HG03108 (cell line): ENCODE measurements around the gene GPSM3.
A peak's percentile ranks its signal among the peaks of the same experiment; 100 is the strongest.

Experiments used
- ATAC-seq: cut with Tn5 transposase; IDR thresholded peaks from one replicate; pipeline ENCODE4 v1.9.1; 2021; ENCODE audit warnings: moderate library complexity; ENCODE audit not compliant: unreplicated experiment

The GPSM3 gene

DNA sequence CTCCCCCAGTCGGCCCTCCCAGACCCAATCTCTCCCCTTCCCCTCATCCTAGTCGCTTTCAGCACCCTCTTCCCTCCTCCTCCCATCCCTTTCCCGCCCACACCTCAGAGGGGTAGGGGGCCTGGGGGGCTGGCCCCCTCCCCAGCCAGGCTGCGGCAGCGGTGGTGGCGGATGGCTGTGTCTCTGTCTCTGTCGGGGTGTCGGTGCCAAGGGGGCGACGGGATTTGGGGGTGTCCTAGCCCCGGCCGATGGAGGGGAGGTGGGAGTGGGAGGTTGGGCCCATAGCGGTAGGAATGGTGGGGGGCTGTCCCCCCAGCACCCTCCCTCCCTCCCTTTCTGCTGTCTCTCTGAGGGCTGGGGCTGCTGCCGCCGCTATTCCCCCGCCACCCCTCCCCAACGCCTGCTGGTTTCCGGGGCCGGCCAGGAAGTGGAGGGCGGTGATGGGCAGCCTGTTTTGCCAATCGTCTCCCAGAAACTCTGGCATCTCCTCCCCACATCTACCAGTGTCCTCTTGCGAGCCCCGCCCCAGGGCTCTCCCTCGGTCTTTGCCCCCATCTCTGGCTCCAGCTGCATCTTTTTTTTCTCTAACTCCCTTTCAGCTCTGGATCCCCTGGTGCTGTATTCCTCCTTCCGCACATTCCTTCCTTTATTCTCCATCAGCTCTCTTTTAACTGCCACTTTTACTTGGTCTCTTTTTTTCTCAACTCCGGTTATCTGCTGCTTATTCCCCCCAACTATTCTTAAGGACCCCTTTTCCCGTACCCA, 16.6 kb downstream of the GPSM3 start, which contains the start of gene AGPAT1:
AGPAT1 (minus strand) TSS at position 374 of the 765 bp plus-strand sequence. CDS start 4,588 bp downstream, outside the sequence.
- ATAC-seq, result peak; percentile 40

DNA sequence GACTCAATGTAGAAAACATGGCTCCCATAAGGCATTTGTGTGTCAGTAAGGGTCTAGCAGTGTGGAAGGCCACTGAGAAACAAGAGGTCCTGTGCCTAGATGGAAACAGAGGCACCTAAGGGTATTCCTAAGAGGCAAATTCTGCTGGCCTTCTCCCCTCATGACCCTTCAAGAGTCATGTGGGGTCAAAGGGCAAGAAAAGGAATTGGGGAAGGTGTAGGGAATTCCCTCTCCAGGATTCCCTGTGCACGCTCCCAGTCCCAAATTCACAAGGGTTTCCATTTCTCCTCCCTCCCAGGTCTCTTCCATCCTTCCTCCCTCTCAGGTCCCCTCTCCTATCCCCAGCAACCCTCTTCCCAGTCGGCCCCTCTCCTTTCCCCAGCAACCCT, 17.1 kb downstream of the GPSM3 start:
- no peak for ATAC-seq

DNA sequence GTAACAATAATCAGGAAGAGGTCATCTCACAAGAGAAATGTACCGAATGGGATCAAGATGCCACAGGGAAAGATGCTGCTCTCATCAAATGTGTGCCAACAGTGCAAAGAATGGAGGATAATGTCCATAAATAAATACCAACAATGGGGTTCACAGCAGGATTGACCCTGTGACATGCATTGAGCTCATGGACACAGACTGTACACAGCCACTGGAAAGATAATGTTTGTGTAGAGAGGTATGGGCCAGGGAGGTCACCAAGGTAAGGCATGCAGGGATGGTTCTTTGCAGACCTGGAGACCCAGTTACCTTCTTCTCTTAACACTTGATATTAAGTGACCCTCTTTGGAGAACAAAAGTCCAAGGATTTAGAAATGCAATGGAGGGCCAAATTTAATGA, 18.0 kb downstream of the GPSM3 start:
- no peak for ATAC-seq

DNA sequence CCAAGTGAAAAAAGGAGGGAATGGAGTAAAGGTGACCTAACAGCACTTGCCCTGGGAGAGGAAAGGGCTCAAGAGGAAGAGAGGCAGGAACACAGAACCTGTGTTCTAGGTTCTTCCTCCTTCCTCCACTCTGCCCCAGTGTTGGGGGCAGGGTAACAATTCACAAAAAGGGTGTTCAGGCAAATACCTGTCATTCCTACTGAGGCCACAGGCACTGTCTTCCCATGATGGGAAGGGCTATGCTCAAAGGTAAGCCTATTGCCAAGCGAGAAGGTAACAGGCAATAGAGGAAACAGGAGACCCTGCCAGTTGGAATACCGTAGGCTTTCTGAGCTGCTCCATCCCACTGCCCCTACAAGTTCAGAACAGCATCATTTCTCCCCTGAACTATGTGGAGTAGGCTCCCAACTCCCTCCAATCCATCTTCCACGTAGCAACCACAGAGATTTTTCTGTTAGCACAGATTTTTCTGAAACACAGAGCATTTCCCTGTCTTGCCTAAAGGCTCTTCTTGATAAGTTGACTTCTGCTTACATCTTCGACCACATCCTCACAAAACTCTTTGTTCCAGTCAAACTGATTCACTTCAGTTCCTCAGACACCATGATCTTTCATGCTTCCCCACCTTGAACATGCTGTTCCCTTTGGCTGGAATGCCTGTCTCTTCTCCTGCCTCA, 19.3 kb downstream of the GPSM3 start:
- no peak for ATAC-seq

DNA sequence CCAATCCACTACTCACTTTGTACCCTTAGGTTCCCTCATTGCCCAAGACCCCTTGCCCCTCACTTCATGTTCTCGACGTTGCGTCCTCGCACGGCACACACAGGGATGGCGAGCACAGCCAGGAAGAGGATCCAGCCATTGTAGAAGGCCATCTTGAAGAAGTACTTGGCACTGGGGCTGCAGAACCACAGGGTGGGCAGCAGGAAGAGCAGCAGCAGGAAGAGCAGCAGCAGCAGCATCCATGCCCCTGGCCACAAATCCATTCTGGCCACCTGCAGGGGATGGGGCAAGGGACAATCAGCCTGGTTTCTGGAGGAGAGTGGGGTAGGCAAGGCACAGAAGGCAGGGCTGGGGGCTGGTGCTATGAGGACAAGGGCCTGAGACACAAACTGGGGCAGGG, 21.2 kb downstream of the GPSM3 start:
- no peak for ATAC-seq

DNA sequence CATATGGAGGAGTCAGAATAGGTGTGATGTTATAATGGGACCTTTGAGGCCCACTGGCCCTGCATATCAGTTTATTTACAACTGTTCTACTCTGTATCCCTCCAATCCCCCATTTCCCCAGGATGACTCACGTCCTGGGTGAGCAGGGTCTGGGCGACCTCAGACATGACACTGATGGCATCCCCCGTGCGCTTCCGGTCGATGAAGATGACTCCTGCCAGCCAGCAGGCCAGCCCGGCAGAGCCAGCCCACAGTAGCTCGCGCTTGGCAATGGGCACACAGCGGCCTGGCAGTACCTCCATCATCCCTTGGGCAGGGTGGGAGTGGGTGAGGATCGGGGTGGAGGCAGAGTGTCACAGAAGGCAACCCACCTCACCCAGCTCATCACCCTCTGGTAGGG, 22.1 kb downstream of the GPSM3 start:
- no peak for ATAC-seq

DNA sequence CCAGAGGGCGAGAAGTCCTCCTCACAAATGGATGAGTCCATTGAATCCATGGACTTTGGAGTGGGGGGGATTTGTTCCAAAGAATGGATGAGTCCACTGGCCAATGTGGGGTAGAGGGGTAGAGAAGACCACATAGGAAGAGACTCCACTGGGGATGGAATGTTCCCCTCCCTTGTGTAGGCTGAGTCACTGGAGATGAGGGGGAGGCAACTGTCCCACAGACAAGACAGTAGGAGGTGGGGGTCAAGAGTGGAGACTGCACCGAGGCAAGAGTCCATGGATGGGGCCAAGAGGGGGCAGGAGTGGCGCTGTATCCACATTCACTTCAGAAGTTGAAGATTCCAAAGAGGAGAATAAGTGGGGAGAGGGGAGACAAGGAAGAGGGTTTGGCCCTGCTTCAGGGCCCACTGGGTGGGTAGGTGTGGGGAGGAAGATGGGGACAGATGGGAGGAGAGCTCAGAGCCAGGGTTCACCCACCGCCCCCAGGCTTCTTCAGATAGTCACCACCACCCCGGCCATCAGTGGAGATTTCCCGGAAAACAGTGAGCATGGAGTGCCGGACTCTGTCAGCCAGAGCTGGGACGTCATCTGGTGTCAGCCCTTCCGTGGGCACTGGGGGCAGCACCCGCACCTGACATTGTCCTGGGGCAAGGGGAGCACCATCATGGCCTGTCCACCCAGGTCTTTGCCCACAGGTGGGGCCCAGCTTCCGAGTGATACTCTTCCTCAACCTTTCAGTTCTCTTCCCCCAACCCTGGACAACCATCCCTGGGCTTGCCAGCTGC, 23.4 kb downstream of the GPSM3 start:
- no peak for ATAC-seq

DNA sequence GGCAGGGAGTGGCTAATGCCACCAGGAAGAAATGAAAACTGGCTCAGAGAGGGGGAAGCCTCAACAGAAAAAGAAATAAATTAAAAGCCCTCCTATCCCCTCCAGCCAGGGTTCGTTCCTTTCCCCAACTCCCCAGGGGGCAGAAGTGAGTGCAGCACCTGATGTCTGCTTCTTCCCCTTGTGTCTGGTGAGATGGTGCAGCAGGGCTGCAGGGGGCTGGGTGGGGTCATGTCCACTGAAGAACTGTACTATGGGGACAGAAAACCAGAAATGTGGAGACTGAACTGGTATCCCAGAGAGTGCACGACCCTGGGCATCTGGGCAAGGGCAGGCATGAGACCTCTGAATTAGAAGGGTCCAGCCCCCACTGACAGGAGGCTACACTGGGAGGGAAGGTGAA, 24.1 kb downstream of the GPSM3 start:
- no peak for ATAC-seq

DNA sequence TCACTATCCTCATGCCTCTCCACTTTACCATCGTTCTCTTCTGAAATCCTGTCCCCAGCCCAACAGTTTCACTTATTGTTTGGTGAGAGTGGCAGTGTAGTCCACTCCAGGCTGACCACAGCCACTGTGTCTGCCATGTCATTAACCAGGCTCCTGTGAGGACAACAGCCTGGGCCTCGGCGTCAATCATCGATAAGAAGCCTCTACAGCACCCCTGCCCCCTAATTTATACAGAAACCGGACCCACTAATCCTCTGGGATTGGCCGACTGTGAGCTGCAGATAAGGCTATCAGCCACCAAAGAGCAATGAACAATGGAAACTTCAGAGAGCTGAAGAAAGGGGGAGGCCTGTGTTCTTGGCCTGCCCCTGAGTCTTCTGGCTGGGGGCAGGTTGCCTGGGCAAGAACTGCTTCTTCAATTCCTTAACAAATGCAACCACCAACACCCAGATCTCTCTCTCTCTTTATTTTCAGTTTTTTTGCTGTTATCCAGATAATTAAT, 24.6 kb downstream of the GPSM3 start:
- no peak for ATAC-seq

DNA sequence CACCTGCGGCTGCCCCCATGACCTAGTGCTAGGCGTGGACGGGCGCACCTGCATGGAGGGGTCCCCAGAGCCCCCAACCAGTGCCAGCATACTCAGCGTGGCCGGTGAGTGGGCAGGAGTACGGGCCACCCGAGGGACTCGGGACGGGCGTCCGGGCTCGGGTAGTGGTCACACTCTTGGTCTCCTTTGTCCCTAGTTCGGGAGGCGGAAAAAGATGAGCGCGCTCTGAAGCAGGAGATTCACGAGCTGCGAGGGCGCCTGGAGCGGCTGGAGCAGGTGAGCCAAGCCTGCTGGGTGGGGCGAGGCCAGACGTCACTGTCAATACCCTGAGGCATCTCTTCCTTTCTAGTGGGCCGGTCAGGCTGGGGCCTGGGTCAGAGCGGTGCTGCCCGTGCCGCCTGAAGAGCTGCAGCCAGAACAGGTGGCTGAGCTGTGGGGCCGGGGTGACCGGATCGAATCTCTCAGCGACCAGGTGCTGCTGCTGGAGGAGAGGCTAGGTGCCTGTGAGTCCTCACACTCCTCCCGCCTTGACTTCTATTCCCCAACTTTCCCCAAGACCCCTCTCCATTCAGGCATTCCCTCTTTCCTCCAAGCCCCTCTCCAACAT, 25.2 kb downstream of the GPSM3 start:
- ATAC-seq, result no peak

DNA sequence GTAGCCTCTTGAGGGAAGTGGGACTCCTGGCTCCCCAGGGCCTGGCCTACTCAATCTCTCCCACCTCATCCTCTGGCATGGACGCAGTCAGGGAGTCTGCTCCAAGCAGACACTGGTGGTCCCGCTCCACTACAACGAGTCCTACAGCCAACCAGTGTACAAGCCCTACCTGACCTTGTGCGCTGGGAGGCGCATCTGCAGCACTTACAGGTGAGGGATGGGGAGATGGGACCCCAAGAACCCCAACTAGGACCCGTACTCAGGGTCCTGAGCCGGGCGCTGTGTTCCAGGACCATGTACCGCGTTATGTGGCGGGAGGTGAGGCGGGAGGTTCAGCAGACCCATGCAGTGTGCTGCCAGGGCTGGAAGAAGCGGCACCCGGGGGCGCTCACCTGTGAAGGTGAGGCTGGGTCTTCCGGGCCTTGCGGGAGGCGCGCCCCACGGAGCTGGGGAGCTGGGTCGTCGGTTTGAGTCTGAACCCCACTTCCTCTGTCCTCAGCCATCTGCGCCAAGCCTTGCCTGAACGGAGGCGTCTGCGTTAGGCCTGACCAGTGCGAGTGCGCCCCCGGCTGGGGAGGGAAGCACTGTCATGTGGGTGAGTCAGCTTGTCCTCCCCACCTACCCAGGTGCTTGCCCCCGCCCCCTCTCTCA, 25.9 kb downstream of the GPSM3 start:
- no peak for ATAC-seq

DNA sequence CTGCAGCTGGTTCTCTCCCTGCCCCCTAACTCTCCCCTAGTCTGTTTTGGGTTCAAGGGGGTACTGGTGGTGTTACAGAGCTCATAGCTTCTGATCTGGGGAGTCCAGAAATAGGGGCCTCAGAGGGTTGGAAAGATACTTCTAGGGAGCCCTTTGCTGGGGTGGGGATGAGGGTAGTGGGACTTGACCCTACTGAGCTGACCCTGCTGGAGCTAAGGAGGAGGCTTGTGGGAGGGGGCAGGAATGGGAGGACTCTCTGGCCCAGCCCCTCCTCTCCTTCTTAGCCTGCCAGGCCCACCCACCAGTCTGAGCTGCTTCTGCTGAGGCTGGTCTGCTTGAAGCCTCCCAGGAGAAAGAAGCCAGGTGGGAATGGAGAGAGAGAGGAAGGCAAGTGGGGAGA, 28.1 kb downstream of the GPSM3 start, which contains the start of gene EGFL8:
EGFL8 (plus strand) TSS at position 301 of the 400 bp plus-strand sequence. CDS start 1,571 bp downstream, outside the sequence.
- ATAC-seq, result no peak

DNA sequence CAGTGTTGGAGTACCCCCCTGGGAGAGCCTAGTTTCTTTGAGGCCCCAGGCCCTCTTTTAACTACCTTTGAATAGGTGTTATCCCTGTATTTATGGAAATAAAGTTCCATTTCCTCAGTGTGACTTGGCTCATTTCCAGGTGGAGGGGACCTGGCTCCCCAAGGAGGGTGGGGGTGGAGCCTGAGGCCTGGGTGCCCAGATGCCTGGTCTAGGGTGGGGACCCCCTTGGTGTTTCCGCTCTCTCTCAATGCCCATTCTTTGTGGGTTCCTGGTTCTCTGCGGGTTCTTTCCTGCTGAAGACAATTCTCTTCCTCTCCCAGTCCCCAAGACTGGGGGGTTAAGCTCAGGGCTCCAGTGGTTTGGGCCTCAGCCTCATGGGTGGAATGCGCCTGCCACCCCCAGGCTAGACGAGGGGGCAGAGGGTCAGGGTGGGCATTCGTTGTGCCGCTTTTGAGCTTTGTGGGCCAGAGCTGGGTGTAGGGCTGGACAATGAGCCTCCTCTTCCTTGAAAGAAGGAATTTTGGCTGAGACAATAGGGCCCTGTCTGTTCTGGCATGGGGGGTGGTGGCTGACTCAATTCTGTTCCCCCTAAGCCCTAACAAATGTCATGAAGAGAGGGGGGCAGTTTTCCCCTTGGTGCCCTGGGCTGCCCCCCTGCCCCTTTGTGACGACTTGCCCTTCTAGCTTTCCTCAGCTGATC, 28.7 kb downstream of the GPSM3 start:
- no peak for ATAC-seq

DNA sequence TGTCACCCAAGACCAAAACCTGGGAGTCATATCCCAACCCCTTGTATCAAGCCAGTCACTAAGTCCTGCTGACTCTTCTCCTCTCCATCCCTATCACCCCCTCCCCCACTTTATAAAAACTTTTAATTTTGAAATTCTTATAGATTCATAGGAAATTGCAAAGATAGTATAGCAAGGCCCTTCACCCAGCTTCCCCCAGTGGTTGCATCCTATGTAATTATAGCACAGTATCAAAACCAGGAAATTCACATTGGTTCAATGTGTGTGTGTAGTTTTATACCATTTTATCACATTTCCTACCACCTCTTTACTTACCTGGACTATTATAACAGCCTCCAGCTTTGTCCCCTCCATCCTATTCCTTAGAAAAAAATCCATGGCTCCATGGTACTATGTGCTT, 34.4 kb downstream of the GPSM3 start:
- ATAC-seq, result no peak

DNA sequence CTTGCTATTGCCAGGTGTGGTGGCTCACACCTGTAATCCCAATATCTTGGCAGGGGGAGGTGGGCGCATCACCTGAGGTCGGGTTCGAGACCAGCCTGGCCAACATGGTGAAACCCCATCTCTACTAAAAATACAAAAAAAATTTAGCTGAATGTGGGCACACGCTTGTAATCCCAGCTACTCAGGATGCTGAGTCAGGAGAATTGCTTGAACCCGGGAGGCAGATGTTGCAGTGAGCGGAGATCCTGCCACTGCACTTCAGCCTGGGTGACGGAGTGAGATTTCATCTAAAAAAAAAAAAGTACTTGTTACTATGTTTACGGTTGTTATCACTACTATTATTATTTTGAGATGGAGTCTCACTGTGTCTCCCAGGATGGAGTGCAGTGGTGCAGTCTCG, 35.6 kb downstream of the GPSM3 start:
- no peak for ATAC-seq

DNA sequence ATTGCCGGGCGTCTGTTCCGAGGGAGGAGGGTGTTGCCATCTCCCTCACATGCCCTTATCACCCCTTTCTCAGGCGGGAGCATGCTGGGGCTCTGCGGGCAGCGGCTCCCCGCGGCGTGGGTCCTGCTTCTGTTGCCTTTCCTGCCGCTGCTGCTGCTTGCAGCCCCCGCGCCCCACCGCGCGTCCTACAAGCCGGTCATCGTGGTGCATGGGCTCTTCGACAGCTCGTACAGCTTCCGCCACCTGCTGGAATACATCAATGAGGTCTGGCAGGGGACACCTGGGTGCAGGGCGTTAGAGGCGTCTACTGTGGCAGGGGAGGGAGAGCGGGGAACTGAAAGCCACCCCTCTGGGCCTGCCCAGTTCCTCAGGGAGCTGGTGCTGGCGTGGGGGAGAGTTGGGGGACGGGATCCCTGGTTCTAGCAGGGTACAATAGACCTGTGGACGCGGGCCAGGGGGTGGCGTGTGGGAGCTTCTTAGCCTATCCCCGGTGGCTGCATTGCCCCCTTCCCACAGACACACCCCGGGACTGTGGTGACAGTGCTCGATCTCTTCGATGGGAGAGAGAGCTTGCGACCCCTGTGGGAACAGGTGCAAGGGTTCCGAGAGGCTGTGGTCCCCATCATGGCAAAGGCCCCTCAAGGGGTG, 37.8 kb downstream of the GPSM3 start:
- peak; percentile 74 for ATAC-seq

DNA sequence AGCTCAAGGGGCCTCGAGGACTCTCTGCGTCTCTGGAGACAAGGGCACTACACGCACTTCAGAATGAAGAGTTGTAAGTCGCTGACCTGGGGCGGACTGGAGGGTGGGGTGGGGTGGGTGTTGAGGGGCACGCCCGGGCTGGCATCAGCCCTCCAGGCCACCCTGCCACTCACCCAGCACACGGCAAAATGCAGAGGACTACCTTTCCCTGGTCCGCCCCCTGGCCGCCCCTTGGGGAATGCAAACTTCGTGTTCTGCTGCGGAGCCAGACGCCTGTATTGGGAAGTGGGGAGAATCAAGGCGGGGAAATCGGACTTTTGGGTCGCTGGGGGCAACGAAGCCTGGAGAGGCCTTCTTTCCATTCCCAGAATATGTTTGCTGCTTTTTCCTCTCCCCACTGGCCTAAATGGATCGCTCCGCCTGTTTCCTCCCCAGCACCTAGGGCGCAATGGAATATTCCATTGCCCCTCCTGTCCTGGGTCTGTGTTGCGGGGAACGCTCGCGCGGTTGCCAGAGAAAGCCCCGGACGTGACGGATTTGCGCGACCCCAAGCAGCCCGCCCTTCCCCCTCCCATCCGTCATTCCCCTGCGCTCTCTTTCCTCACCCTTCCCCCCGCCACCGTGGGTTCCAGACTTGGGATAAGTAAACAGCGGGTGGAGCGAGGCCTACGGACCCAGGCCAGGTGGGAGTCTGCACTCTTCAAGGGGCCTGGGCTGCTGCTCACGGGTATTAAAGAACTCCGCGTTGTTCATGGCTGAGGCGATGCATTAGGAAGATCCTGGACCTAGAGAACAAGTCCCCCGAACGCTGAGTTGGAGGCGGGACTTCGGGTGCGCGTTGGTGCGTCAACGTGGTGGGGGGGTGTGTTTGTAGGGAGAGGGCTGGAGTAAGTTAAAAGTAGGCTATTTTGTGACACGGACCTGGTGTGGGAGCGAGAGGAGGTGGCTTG, 38.6 kb downstream of the GPSM3 start, which contains the start of gene PPT2:
PPT2 (plus strand) TSS at position 578 of the 950 bp plus-strand sequence. CDS start 454 bp downstream, outside the sequence.
- ATAC-seq, result no peak
